Tibial nerve (tissue), 4 donors: ENCODE results near the gene MAMLD1. TPM values are rescaled to one million over a fixed set of nuclear protein-coding genes. Genes with fewer than 3 reads are reported as not detected.

Experiments
- DNase-seq, 2 donors: peaks; one replicate each; pipeline ENCODE4 v3.0.0-alpha.2; 2019; ENCODE audit warnings: low spot score in 2 of 2
- H3K27ac ChIP-seq, 4 donors: fragments of 200-600 bp; sonication (generic) in 3 of 4; one replicate each; pipeline ENCODE4 v1.5.1; 2017 to 2019; ENCODE audit warnings: mild to moderate bottlenecking in 1 of 4
- H3K27me3 ChIP-seq, 2 donors: fragments of 200-600 bp; sonication (generic) in 1 of 2; one replicate each; pipeline versions ENCODE4 v1.5.1 to v1.6.0; 2017 to 2019
- H3K36me3 ChIP-seq, 3 donors: fragments of 200-600 bp; sonication (generic); one replicate each; pipeline ENCODE4 v1.5.1; 2018 to 2019
- H3K4me1 ChIP-seq, 4 donors: fragments of 200-600 bp; sonication (generic) in 3 of 4; one replicate each; pipeline ENCODE4 v1.5.1; 2017 to 2019
- H3K4me3 ChIP-seq, 4 donors: fragments of 200-600 bp; sonication (generic) in 3 of 4; one replicate each; pipeline ENCODE4 v1.5.1; 2017 to 2019; ENCODE audit warnings: mild to moderate bottlenecking in 1 of 4, moderate library complexity in 1 of 4
- H3K9me3 ChIP-seq, 4 donors: fragments of 200-600 bp; sonication (generic) in 3 of 4; one replicate each; pipeline ENCODE4 v1.5.1; 2017 to 2019
- CTCF ChIP-seq, 5 experiments: fragments of 200-600 bp in 3 of 5; fragments of 450-650 bp in 2 of 5; sonication (generic) in 3 of 5; IDR thresholded peaks; one replicate each; pipeline ENCODE4 v1.5.1; 2016 to 2019; ENCODE audit warnings: antibody characterized with exemption in 5 of 5, mild to moderate bottlenecking in 3 of 5, moderate library complexity in 2 of 5
- EP300 ChIP-seq, 2 donors: sonication (generic); formaldehyde crosslinking; IDR thresholded peaks; one replicate each; pipeline ENCODE4 v1.6.1; 2017; ENCODE audit warnings: antibody characterized with exemption in 2 of 2, mild to moderate bottlenecking in 1 of 2
- POLR2A ChIP-seq, 2 donors: fragments of 450-650 bp; IDR thresholded peaks; one replicate each; pipeline ENCODE4 v1.6.1; 2017; ENCODE audit warnings: antibody characterized with exemption in 2 of 2, mild to moderate bottlenecking in 2 of 2, moderate library complexity in 2 of 2
- WGBS, 2 donors: methylation state at CpG; one replicate each; pipeline ENCODE4 v1.1.5; 2018; 5-methylcytosine and 5-hydroxymethylcytosine counted together
- total RNA-seq, 4 donors: library from RNA; depleted of rRNA; stranded (reverse); fragments of >200 nt; gene quantifications; one replicate each; pipeline ENCODE4 v1.1.0, GENCODE V29; 2016

Gene MAMLD1
- total RNA-seq, 4 donors from 2014 or later = 8.2 to 16.2 (median 9.2) TPM

DNA sequence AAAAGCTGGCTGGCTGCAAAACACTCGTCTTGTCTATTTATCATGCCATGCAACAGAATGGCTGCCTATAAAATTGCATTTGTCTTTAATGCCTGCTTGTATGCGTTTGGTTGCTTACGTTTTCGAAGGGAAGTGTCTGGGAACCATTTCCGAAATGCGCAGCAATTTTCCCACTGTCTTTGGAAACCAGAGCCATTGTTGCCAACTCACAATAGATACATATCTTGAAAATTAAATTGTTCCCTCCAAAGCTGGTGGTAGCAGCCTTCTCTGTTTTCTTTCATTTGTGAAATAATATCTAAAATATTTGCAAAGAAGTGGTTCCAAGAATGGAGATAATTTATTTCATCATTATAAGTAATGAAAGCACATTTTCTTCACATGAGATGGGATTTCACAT is 53.4 kb downstream of the MAMLD1 start:
- Histone ChIP-seq H3K36me3 (no peaks in the 10 kb centered on the region), H3K9me3 (no peaks in the 10 kb centered on the region), H3K27ac (no peak overlapping the region), H3K4me1 (peaks cover 0 to 3% (median 0%) of the 10 kb centered on the region in 4 donors), H3K4me3 (no peak overlapping the region), H3K27me3 (no peaks in the 10 kb centered on the region)
- 84 to 89% methylated on average over 6 of the region's 6 CpGs for WGBS, 2 donors
- TF ChIP-seq CTCF (IDR thresholded peaks at IDR 0.05) (no peak), POLR2A (IDR thresholded peaks at IDR 0.05) (no peak), EP300 (IDR thresholded peaks at IDR 0.05) (no peak)
- no peak for DNase-seq

GRCh38 chrX:150421816-150422215 is 58.7 kb downstream of the MAMLD1 start:
- no peak overlapping the region for H3K4me3 ChIP-seq
- no peaks in the 10 kb centered on the region for H3K9me3 ChIP-seq
- no peaks in the 10 kb centered on the region for H3K4me1 ChIP-seq
- WGBS, 2 donors = 54 to 63% methylated on average over 5 to 8 of the region's 8 CpGs
- H3K27me3 ChIP-seq = no peaks in the 10 kb centered on the region
- no peak for TF ChIP-seq CTCF (IDR thresholded peaks at IDR 0.05)
- TF ChIP-seq POLR2A (IDR thresholded peaks at IDR 0.05) = no peak
- no peak for TF ChIP-seq EP300 (IDR thresholded peaks at IDR 0.05)
- H3K27ac ChIP-seq = no peak overlapping the region
- no peak for DNase-seq
- H3K36me3 ChIP-seq = no peaks in the 10 kb centered on the region

DNA sequence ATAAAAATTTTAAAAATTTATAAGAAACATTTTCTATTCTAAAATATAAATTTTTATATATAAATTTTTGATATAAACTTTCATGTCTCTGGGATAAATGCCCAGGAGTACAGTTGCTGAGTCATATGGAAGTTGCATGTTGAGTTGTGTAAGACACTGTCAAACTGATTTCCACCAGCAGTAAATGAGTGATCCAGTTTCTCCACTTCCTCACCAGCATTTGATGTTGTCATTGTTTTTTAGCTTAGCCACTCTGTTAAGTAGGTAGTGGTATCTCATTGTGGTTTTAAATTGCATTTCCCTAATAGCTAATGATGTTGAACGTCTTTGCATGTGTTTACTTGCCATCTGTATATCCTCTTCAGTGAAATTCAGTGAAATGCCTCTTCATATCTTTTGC is 66.5 kb downstream of the MAMLD1 start:
- H3K9me3 ChIP-seq = no peaks in the 10 kb centered on the region
- H3K27me3 ChIP-seq = no peaks in the 10 kb centered on the region
- no peak overlapping the region for H3K4me3 ChIP-seq
- no peaks in the 10 kb centered on the region for H3K4me1 ChIP-seq
- WGBS, 2 donors = 61 to 74% methylated on average over 1 of the region's 1 CpG
- H3K36me3 ChIP-seq = no peaks in the 10 kb centered on the region
- no peak overlapping the region for H3K27ac ChIP-seq
- DNase-seq = no peak
- TF ChIP-seq EP300 (IDR thresholded peaks at IDR 0.05) (no peak), POLR2A (IDR thresholded peaks at IDR 0.05) (no peak), CTCF (IDR thresholded peaks at IDR 0.05) (no peak)

- H3K27me3 ChIP-seq = no peaks in the 10 kb centered on the region
- H3K9me3 ChIP-seq = no peaks in the 10 kb centered on the region
- no peak overlapping the region for H3K27ac ChIP-seq
- no peak for DNase-seq
- peaks cover 0 to 4% (median 0%) of the 10 kb centered on the region in 3 donors for H3K36me3 ChIP-seq
- TF ChIP-seq CTCF (IDR thresholded peaks at IDR 0.05) (no peak), POLR2A (IDR thresholded peaks at IDR 0.05) (no peak), EP300 (IDR thresholded peaks at IDR 0.05) (no peak)
- H3K4me1 ChIP-seq = no peaks in the 10 kb centered on the region
- no peak overlapping the region for H3K4me3 ChIP-seq
Observed at GRCh38 chrX:150436195-150436594, 73.1 kb downstream of the MAMLD1 start.

GRCh38 chrX:150438165-150438564 is 75.0 kb downstream of the MAMLD1 start:
- no peaks in the 10 kb centered on the region for H3K4me1 ChIP-seq
- 74 to 100% methylated on average over 2 of the region's 2 CpGs for WGBS, 2 donors
- H3K27ac ChIP-seq = no peak overlapping the region
- H3K36me3 ChIP-seq = peaks cover 0 to 4% (median 0%) of the 10 kb centered on the region in 3 donors
- DNase-seq = no peak
- no peaks in the 10 kb centered on the region for H3K9me3 ChIP-seq
- H3K27me3 ChIP-seq = no peaks in the 10 kb centered on the region
- no peak overlapping the region for H3K4me3 ChIP-seq
- no peak for TF ChIP-seq CTCF (IDR thresholded peaks at IDR 0.05)
- TF ChIP-seq POLR2A (IDR thresholded peaks at IDR 0.05) = no peak
- no peak for TF ChIP-seq EP300 (IDR thresholded peaks at IDR 0.05)
